Mononuclear cell (primary cell): ENCODE data around the gene FBLL1. TPM values are rescaled to one million over a fixed set of nuclear protein-coding genes. Genes with fewer than 3 reads are reported as not detected.

ENCODE experiments used
- H3K27me3 ChIP-seq: 2 replicates; pipeline ENCODE4 v1.6.0; 2011; ENCODE audit warnings: low read length, control low read depth; ENCODE audit not compliant: insufficient read depth
- H3K4me1 ChIP-seq: 2 replicates; pipeline ENCODE4 v1.5.1; 2011; ENCODE audit warnings: mild to moderate bottlenecking, low read length, control low read depth; ENCODE audit not compliant: insufficient read depth
- H3K4me3 ChIP-seq: 2 replicates; pipeline ENCODE4 v1.5.1; 2011; ENCODE audit warnings: mild to moderate bottlenecking, low read length, moderate library complexity
- H3K9me3 ChIP-seq: 2 replicates; pipeline ENCODE4 v1.5.1; 2011; ENCODE audit warnings: low read depth, mild to moderate bottlenecking, control low read depth, low read length
- total RNA-seq: library from RNA; depleted of rRNA; stranded (reverse); fragments of >200 nt; gene quantifications from one replicate; pipeline ENCODE4 v1.2.3, GENCODE V29; 2012

FBLL1 gene
- total RNA-seq, 1 donor: not detected

DNA sequence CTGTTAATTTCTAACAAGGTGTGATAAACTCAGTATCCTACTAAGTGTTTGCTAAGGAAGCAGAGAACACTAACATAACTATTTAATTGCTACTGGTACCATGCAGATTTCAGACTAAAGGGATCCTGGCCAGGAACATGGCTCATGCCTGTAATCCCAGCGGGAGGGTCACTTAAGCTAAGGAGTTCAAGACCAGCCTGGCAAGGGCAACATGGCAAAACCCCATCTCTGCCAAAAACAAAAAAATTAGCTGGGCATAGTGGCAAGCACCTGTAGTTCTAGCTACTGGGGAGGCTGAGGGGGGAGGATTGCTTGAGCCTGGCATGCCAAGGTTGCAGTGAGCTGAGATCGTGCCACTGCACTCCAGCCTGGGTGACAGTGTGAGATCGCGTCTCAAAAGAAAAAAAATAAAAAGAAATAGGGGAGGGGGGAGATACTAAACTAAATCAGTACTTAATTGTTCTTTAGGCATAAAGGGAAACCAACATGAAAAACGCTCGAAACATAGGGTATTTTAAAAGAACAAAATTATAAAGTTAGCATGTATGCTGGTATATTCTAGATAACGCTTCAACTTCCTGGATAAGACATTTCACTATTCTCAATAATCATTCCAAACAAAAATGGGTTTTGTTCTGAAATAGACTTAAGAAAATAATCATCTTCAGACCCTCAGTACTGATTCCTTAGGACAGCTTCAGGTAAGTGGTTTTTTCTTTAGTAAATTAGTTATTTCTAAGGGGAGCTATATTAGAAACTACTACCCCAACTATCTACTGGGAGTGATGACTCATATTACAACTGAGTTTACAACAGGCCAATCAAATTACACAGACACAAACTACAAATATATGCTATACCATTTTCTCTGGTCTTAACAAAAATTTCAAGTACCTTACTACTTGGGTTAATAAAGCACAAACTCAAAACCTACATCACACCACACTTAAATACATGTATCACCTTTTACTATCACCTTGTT lies 46.6 kb downstream of the FBLL1 start:
- Histone ChIP-seq H3K4me1 (peaks cover 29% of the 10 kb centered on the region), H3K4me3 (no peak overlapping the region), H3K27me3 (no peaks in the 10 kb centered on the region), H3K9me3 (no peaks in the 10 kb centered on the region)

DNA sequence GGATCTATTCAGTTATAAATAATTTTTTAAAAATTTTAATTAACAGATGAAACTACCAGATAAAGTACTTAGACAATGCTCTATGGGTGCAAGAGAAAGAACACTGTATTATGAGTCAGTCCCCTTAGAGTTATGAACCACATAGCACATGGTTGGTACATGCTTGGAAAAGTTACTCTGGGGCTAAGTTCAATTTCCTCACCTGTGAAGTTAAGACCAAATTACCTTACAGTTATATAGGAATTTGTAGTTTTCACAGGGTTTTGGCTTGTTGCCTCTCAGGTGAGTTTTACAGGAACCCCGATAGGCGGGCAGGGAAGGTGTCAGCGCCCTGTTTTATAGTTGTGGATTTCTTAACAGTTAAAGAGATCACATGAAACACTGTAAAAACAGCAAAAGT lies 48.9 kb downstream of the FBLL1 start:
- Histone ChIP-seq H3K9me3 (no peaks in the 10 kb centered on the region), H3K4me1 (peaks cover 29% of the 10 kb centered on the region), H3K4me3 (peak overlapping the region; percentile 96), H3K27me3 (no peaks in the 10 kb centered on the region)

DNA sequence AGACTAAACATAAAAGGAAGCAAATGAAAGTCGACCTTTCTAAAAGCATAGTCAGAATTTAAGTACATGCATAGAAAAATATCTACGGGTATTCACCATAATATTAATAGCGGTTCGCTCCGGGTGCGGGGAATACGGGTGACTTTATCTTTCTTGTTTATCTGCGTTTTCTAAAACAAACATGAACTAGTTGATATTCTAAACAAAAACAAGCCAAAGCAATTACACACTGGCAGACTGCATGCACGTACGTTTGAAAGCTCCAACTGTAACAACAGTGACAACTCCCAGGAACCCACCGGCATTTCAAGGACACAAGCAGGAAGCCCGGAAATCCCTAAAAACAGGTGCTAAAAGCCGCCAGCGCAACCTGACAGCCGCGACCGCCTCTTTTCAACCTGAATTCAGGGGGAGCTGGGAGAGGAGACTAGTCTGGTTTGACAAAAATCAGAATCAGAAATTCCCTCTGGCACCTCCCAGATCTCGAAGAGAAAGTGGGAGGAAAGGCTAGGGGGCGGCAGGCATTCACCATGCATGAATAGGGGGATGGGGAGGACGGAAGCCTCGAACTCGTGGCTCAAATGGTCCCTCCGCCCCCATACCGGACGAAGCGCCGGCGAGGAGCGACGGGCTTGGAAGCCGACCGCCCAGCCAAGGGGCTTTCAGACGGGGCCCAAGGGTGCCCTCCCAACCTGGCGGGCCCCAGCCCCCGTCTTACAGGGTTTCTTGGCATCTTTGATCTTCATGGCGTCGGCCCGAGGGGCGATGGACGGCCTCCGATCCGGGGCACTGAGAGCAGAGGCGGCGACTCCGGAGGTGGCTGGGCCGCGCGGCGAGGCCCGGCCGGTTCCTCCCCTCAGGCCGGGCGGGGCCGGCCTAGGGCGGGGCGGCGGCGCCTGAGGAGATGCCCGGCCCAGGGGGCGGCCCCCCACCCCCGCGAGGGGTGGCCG lies 49.7 kb downstream of the FBLL1 start, which contains the start of gene PANK3:
PANK3 (minus strand) TSS at position 831 of the 950 bp plus-strand sequence; CDS start at position 746, 85 bp downstream.
- peaks cover 33% of the 10 kb centered on the region for H3K4me1 ChIP-seq
- H3K4me3 ChIP-seq: peak within 1 kb of the TSS; percentile 96
- no peaks in the 10 kb centered on the region for H3K27me3 ChIP-seq
- no peaks in the 10 kb centered on the region for H3K9me3 ChIP-seq

DNA sequence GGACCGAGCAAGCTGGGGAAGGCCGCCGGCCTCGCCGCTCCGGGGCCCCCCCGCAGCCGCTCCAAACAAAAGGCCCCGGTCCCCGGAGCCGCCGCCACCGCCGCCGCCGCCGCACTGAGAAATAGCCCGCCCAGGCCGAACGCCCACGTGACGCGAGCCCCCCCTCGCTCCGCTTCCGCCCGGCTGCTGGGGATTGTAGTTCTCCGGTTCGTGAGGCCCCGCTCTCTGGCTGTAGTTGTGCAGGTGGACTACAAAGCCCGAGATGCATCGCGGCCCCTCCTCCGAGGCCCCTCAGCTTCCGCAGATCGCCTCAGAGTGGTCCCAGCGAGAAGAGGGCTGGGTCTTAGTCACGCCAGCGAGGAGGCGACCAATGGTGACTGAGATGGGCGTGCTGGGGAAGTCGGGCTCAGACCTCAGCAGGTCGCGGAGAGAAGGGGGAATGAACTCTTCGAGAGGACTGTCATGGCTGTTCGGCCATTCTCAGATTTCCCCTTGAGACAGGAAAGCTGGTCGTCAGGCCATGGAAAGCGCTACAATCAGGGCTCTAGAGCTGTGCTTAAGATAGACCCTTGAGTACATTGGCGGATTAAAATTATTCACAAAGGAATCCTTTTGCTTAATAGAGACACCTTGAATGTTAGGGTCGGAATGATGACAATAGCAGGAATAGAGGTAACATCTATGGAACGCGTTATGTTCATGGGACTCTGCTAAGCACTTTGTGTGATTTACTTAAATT lies 50.6 kb downstream of the FBLL1 start:
- Histone ChIP-seq H3K9me3 (no peaks in the 10 kb centered on the region), H3K27me3 (no peaks in the 10 kb centered on the region), H3K4me1 (peaks cover 33% of the 10 kb centered on the region), H3K4me3 (peak overlapping the region; percentile 96)

DNA sequence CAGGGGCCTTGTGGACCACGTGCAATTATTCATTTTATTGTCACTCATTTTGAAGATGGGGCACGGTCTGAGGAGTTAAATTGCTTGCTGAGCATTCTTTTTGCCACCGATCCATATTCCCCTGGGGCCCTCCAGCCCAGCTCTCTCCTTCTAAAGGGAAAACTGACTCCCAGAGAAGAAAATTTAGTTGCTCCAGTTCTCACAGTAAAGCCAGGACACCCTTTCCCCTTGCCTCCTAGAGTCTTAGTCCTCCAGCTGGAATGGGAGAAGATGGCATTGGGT lies 51.1 kb downstream of the FBLL1 start:
- peaks cover 33% of the 10 kb centered on the region for H3K4me1 ChIP-seq
- peak overlapping the region; percentile 96 for H3K4me3 ChIP-seq
- no peaks in the 10 kb centered on the region for H3K9me3 ChIP-seq
- H3K27me3 ChIP-seq: no peaks in the 10 kb centered on the region

Other genes starting within 250 kb of the FBLL1 start
- 0.10 TPM for gene WWC1, start 237.7 kb upstream of the FBLL1 start, total RNA-seq
- 194 TPM for gene RARS1, start 42.8 kb upstream of the FBLL1 start, total RNA-seq
- gene PANK3, start 50.1 kb downstream of the FBLL1 start, total RNA-seq: 53.1 TPM